Activated CD4-positive, alpha-beta T cell treated with anti-CD3 and anti-CD28 coated beads, Interleukin-2, Interleukin-4, amounts not matched to agents 100 ng/mL and 50 ng/mL, durations not matched to agents 16 hours and 8 hours (primary cell): ENCODE data around the gene FGF14.

Source experiments
- DNase-seq: peaks from one replicate; pipeline ENCODE4 v3.0.0-alpha.2; 2020; ENCODE audit warnings: low spot score

Gene FGF14

DNA sequence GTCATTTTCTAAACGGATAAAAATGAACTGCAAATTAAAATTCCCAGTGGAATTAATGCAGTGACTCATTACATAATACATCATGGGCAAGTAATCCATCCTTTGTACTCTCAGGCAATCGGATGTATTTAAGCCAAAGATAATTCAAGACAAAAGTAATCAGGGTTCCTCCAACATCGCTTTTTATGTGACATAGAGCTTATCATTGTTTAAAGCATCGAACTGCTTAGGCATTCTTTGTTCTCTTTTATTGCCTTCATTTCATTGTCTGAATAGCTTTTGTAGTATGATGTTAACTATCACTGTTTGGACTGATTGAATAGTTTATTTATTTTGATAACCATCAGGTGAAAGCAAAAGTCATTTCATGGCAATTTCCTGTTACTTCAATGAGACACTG is 740.0 kb downstream of the FGF14 start:
- no peak for DNase-seq
